Activated CD4-positive, alpha-beta T cell treated with anti-CD3 and anti-CD28 coated beads, Interleukin-2, amount 50 U/mL, for 4 hours (primary cell): Measurements from ENCODE around the gene LIF.
"Not testable (repeated sequence)": the region's sequence is repeated elsewhere in the genome, so short reads cannot be mapped to it uniquely, and the experiment has no call there.

Experiments
- DNase-seq, 2 experiments: peaks; one replicate each; pipeline ENCODE4 v3.0.0-alpha.2; 2020

Gene LIF

GRCh38 chr22:30241576-30242371 is 4.8 kb downstream of the LIF start:
- no peak for DNase-seq

DNA sequence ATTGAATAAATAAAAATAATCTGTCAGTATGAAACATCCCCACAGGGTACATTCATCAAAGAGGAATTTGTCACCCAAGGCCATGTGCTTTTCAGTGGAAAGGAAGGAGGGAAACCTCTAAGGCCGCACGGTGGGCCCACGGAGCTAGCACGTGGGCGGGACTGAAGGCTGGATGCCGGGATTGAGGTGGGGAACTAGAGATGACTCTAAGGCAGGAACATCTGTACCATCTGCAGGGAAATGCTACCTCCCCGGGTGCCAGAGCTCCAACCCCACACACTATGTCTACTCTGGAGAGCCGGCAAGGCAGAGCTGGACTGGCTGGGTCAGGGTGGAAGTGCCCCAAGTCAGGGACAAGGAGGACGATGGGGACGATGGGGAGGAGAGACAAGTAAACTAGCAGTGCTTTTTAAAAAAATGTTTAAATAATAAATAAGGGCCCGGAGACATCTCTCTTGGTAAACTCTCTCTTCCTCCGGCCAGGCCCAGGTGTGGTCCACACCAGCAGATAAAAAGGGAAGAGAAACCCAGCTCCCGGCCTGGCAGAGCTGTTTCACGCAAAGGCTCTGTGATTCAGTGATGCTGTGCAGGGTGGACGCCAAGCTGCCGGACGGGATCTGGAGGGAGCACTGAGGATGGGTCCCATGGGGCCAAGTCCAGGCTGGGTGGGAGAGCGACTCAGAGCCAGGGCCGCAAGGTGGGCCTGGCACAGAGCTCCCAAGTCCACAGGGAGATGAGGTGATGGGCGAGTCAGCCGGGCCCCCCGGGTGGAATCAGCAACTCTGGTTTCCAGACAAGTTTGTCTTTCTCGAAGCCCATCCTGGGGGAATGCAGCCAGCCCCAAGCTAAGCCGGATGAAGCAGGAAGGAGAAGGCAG is 5.8 kb downstream of the LIF start:
- DNase-seq, result no peak

GRCh38 chr22:30239488-30240405 is 6.8 kb downstream of the LIF start:
- DNase-seq, result no peak

DNA sequence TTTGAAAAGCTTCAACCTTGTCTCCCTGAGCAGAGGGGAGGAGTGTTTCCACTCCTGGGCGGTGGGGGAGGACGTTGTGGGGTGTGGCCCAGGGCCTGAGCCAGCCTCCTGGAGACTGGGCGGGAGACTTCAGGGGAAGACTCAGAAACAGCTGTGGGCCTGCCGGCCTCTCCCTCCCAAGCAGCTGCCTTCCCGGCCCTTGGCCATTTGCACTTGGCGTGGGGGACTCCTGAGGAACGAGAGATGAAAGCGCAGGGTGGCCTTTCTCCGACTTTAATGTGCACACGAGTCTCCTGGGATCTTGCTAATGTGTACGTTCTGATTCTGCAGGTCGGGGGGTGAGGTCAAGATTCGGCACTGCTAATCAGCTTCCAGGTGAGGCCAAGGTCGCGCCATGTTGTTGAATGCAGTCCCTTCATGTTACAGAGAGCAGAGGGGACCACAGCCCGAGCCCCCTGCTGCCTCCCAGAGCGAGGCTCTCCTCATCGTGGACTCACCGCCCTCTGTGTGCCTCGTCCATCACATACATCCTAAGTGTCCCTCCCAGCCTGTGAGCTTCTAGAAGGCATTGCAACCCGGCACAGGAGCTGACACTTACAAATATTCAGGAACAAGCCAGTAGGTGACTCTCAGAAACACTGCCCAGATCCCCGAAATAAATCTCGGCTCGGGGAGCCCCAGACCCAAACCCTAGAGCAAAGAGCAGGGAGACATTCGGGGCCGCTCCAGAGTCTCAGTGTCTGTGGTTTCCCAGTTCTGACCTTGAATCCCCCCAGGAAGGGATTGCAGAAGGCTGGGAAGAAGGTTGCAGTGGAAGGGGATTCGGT is 7.7 kb downstream of the LIF start:
- DNase-seq, result no peak

DNA sequence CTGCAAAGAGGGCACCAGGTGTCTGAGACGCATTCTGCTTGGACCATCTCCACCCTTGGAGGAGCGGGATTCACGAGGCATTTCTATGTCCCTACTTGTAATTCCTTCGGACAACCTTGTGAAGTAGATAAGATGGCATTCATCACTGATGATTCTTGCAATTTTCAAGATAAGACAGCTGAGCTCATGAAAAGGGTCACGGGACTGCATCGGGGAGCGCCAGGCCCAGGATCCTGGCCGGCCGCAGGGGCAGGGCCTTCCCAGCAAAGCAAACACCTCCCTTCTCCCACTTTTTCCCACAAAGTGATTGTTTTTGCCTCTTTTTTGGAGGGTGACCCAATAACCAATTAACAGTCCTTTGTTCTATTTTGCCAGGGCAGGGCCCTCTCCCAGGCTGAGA is 8.4 kb downstream of the LIF start:
- no peak for DNase-seq

GRCh38 chr22:30236875-30237274 is 9.7 kb downstream of the LIF start:
- DNase-seq, result no peak

- no peak for DNase-seq
Measured at GRCh38 chr22:30235687-30236170, 10.8 kb downstream of the LIF start.

DNA sequence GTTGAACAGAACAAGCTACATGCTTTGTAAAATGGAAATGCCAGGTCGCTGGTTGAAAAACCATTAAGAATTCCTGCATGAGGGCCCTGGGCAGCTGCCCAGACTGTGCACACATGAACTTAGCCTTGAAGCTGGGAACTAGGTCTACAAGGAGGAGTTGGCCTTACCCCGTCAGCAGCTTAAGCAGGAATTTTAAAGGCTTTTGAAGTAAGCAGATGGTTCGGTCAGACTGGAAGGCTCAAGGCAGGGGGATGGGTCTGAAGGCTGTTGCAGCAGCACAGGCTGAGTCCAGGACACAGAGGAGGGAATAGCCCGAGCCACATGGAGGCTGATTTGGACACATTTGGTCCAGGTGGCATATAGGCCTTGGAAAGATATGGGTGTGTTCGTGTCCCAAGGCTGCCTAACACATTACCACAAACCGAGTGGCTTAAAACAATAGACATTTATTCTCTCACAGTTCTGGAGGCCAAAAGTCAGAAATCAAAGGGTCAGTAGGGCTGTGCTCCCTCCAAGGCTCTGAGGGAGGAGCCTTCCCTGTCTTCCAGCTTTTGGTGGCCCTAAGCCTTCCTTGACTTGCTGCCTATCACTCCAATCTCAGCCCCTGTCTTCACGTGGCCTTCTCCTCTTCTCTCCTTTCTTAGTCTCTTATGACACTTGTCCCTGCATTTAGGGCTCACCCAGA is 11.6 kb downstream of the LIF start:
- DNase-seq, result no peak

DNA sequence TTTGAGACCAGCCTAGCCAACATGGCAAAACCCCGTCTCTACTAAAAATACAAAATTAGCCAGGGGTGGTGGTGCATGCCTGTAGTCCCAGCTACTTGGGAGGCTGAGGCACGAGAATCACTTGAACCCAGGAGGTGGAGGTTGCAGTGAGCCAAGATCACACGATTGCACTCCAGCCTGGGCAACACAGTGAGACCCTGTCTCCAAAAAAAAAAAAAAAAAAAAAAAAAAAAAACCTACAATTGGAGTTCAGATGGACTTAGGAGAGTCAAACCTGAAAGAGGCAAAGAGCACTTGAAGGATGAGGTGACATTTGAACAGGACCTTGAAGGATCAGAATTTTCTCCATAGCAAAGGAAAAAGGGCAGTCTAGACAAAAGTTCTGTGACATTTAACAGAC is 12.2 kb downstream of the LIF start:
- DNase-seq, result not testable (repeated sequence)

- DNase-seq, result no peak
Measured at GRCh38 chr22:30233582-30233981, 13.0 kb downstream of the LIF start.

- no peak for DNase-seq
Measured at GRCh38 chr22:30232716-30233218, 13.8 kb downstream of the LIF start.

GRCh38 chr22:30230787-30231461 is 15.6 kb downstream of the LIF start:
- no peak for DNase-seq

GRCh38 chr22:30230330-30230729 is 16.2 kb downstream of the LIF start:
- no peak for DNase-seq

- DNase-seq, result no peak
Measured at GRCh38 chr22:30228509-30229359, 17.8 kb downstream of the LIF start.

GRCh38 chr22:30227438-30228228 is 18.9 kb downstream of the LIF start:
- DNase-seq, result no peak

- no peak for DNase-seq
Measured at GRCh38 chr22:30226192-30226832, 20.2 kb downstream of the LIF start.

GRCh38 chr22:30225220-30225927 is 21.2 kb downstream of the LIF start:
- DNase-seq, result no peak
